OCI-LY7 (cell line): Measurements from ENCODE around the gene TSNAX.

ENCODE experiments used
- CTCF ChIP-seq: fragments of 200-600 bp; sonication (generic); conservative IDR thresholded peaks from 2 replicates; pipeline ENCODE4 v1.5.1; 2014; ENCODE audit warnings: mild to moderate bottlenecking, antibody characterized with exemption, low read length, moderate library complexity, mixed read lengths
- EZH2phosphoT487 ChIP-seq: fragments of 200-600 bp; sonication (generic); IDR thresholded peaks from 2 replicates; pipeline ENCODE4 v1.6.1; 2018; ENCODE audit warnings: low read depth, borderline replicate concordance, mild to moderate bottlenecking, mixed run types, antibody characterized with exemption, low read length, moderate library complexity, mixed read lengths

GRCh38 chr1:231507476-231508355, 20.8 kb upstream of the TSNAX start:
- TF ChIP-seq CTCF (no peak), EZH2phosphoT487 (no peak)
